Left ventricle myocardium superior (tissue), 1 donor: ENCODE data around the gene WDFY1. TPM values are rescaled to one million over a fixed set of nuclear protein-coding genes. Genes with fewer than 3 reads are reported as not detected.
"Not testable (repeated sequence)": the region's sequence is repeated elsewhere in the genome, so short reads cannot be mapped to it uniquely, and the experiment has no call there.

Source experiments
- ATAC-seq: fragments of 200-7000 bp; cut with Tn5 transposase; one replicate; pipeline ENCODE4 v1.9.1; 2020; ENCODE audit warnings: mild to moderate bottlenecking, moderate library complexity
- DNase-seq: peaks from one replicate; pipeline ENCODE4 v3.0.0-alpha.2; 2020
- intact Hi-C: fragments of 100-400 bp; cut with micrococcal nuclease; formaldehyde crosslinking; loops from one replicate; pipeline ENCODE4 v1.11.0; 2022
- total RNA-seq: library from RNA; stranded (reverse); fragmentation: NEBNext Ultra II Directional; extraction: Animal tissue kit (Norgen Biotek cat#: 25700); gene quantifications from one replicate; pipeline ENCODE4 v1.2.1, GENCODE V29; 2021
- donor health status: DM: no; HTN: yes; CAD: no; lungs with severe emphysema.

WDFY1 gene
- total RNA-seq, 1 donor from 2014 or later: 12.4 TPM

GRCh38 chr2:223969315-223969714 is 24.2 kb upstream of the WDFY1 start:
- DNase-seq: no peak
- no peak for ATAC-seq
- intact Hi-C loops: no loop called here

GRCh38 chr2:223967981-223968380 is 22.8 kb upstream of the WDFY1 start:
- DNase-seq (no peak), ATAC-seq (no peak)
- intact Hi-C loops: no loop called here

GRCh38 chr2:223959688-223960087 is 14.6 kb upstream of the WDFY1 start:
- ATAC-seq: no peak
- intact Hi-C loops: no loop called here

GRCh38 chr2:223957092-223957851 is 12.1 kb upstream of the WDFY1 start, which contains the start of gene MRPL44:
Gene MRPL44, plus strand, starts transcription at chr2:223957463. Its CDS starts 10 bp downstream, at chr2:223957473.
- DNase-seq: peak; percentile 98
- intact Hi-C loops: no loop called here
- peak; percentile 100 for ATAC-seq

More at GRCh38 chr2:223959688-223960087, 14.6 kb upstream of the WDFY1 start:
- no peak for DNase-seq

- intact Hi-C loops: no loop called here
- ATAC-seq: no peak
Measured at GRCh38 chr2:223956300-223956699, 11.2 kb upstream of the WDFY1 start.

GRCh38 chr2:223954401-223954800 is 9.3 kb upstream of the WDFY1 start:
- intact Hi-C loops: no loop called here
- DNase-seq: no peak
- ATAC-seq: no peak

More at GRCh38 chr2:223956300-223956699, 11.2 kb upstream of the WDFY1 start:
- DNase-seq: no peak

GRCh38 chr2:223952280-223952968 is 7.3 kb upstream of the WDFY1 start:
- no peak for DNase-seq
- intact Hi-C loops: no loop called here
- no peak for ATAC-seq

- DNase-seq (no peak), ATAC-seq (no peak)
- intact Hi-C loops: no loop called here
Measured at GRCh38 chr2:223950448-223951347, 5.6 kb upstream of the WDFY1 start.

GRCh38 chr2:223949241-223949840 is 4.2 kb upstream of the WDFY1 start:
- intact Hi-C loops: no loop called here
- DNase-seq (no peak), ATAC-seq (no peak)

GRCh38 chr2:223947711-223948205 is 2.6 kb upstream of the WDFY1 start:
- intact Hi-C loops: no loop called here
- DNase-seq: no peak
- no peak for ATAC-seq

GRCh38 chr2:223945755-223946154 is 620 bp upstream of the WDFY1 start:
- intact Hi-C loops: no loop called here
- ATAC-seq (no peak), DNase-seq (no peak)

GRCh38 chr2:223944166-223944702 is 901 bp downstream of the WDFY1 start:
- intact Hi-C loops: no loop called here
- ATAC-seq (peak; percentile 73), DNase-seq (peak; percentile 54)

GRCh38 chr2:223943561-223944008 is 1.6 kb downstream of the WDFY1 start:
- intact Hi-C loops: no loop called here
- no peak for DNase-seq
- ATAC-seq: no peak

- intact Hi-C loops: no loop called here
- ATAC-seq (no peak), DNase-seq (no peak)
Measured at GRCh38 chr2:223943135-223943534, 2.0 kb downstream of the WDFY1 start.

GRCh38 chr2:223941579-223942277 is 3.4 kb downstream of the WDFY1 start:
- ATAC-seq: no peak
- intact Hi-C loops: no loop called here
- no peak for DNase-seq

- ATAC-seq, DNase-seq, intact Hi-C loops: not testable (repeated sequence)
Measured at GRCh38 chr2:223939438-223939837, 5.7 kb downstream of the WDFY1 start.

GRCh38 chr2:223937535-223937934 is 7.6 kb downstream of the WDFY1 start:
- peak; percentile 31 for ATAC-seq
- intact Hi-C loops: no loop called here
- no peak for DNase-seq

GRCh38 chr2:223936862-223937326 is 8.2 kb downstream of the WDFY1 start:
- ATAC-seq: no peak
- intact Hi-C loops: no loop called here

More at GRCh38 chr2:223936862-223937326, 8.2 kb downstream of the WDFY1 start:
- no peak for DNase-seq
